ENCODE data around the gene DLG2.

DLG2 gene

GRCh38 chr11:84947970-84948580, 679.1 kb downstream of the DLG2 start:
- Mint-ChIP-seq H3K36me3 (ENCODE audit: insufficient read depth) (no peaks in the 10 kb centered on the region), H3K4me1 (no peaks in the 10 kb centered on the region), H3K9me3 (peaks cover 18% of the 10 kb centered on the region), H3K4me3 (no peak overlapping the region), H3K27ac (ENCODE audit: low read depth) (no peak overlapping the region), H3K27me3 (no peaks in the 10 kb centered on the region)
- DNase-seq (ENCODE audit: low spot score in 2 of 2) (no peak), ATAC-seq (replicated peaks; ENCODE audit: extremely low read depth, poor library complexity, severe bottlenecking) (no peak)

- no peaks in the 10 kb centered on the region for H3K36me3 Mint-ChIP-seq (ENCODE audit: insufficient read depth)
- no peak for ATAC-seq (replicated peaks; ENCODE audit: extremely low read depth, poor library complexity, severe bottlenecking)
- peaks cover 23% of the 10 kb centered on the region for H3K9me3 Mint-ChIP-seq
- no peaks in the 10 kb centered on the region for H3K4me1 Mint-ChIP-seq
- DNase-seq (ENCODE audit: low spot score in 2 of 2), result no peak
- no peak overlapping the region for H3K27ac Mint-ChIP-seq (ENCODE audit: low read depth)
- H3K4me3 Mint-ChIP-seq, result no peak overlapping the region
- H3K27me3 Mint-ChIP-seq, result no peaks in the 10 kb centered on the region
Measured at GRCh38 chr11:84947070-84947469, 680.1 kb downstream of the DLG2 start.

GRCh38 chr11:84930863-84931262, 696.3 kb downstream of the DLG2 start:
- Mint-ChIP-seq H3K4me3 (no peak overlapping the region), H3K27me3 (no peaks in the 10 kb centered on the region), H3K4me1 (no peaks in the 10 kb centered on the region), H3K9me3 (peaks cover 26% of the 10 kb centered on the region), H3K27ac (ENCODE audit: low read depth) (no peak overlapping the region), H3K36me3 (ENCODE audit: insufficient read depth) (peaks cover 2% of the 10 kb centered on the region)
- no peak for ATAC-seq (replicated peaks; ENCODE audit: extremely low read depth, poor library complexity, severe bottlenecking)
- DNase-seq (ENCODE audit: low spot score in 2 of 2), result no peak

- Mint-ChIP-seq H3K36me3 (ENCODE audit: insufficient read depth) (peaks cover 2% of the 10 kb centered on the region), H3K9me3 (peaks cover 26% of the 10 kb centered on the region), H3K4me1 (no peaks in the 10 kb centered on the region), H3K27ac (ENCODE audit: low read depth) (no peak overlapping the region), H3K4me3 (no peak overlapping the region), H3K27me3 (no peaks in the 10 kb centered on the region)
- DNase-seq (ENCODE audit: low spot score in 2 of 2), result no peak
- no peak for ATAC-seq (replicated peaks; ENCODE audit: extremely low read depth, poor library complexity, severe bottlenecking)
Measured at GRCh38 chr11:84929738-84930137, 697.4 kb downstream of the DLG2 start.

GRCh38 chr11:84924154-84924692, 702.9 kb downstream of the DLG2 start:
- ATAC-seq (replicated peaks; ENCODE audit: extremely low read depth, poor library complexity, severe bottlenecking) (no peak), DNase-seq (ENCODE audit: low spot score in 2 of 2) (no peak)
- no peaks in the 10 kb centered on the region for H3K4me1 Mint-ChIP-seq
- H3K27ac Mint-ChIP-seq (ENCODE audit: low read depth), result no peak overlapping the region
- no peaks in the 10 kb centered on the region for H3K27me3 Mint-ChIP-seq
- peaks cover 5% of the 10 kb centered on the region for H3K9me3 Mint-ChIP-seq
- peaks cover 2% of the 10 kb centered on the region for H3K36me3 Mint-ChIP-seq (ENCODE audit: insufficient read depth)
- no peak overlapping the region for H3K4me3 Mint-ChIP-seq

- Mint-ChIP-seq H3K4me3 (no peak overlapping the region), H3K36me3 (ENCODE audit: insufficient read depth) (peaks cover 2% of the 10 kb centered on the region), H3K9me3 (peaks cover 6% of the 10 kb centered on the region), H3K27me3 (no peaks in the 10 kb centered on the region), H3K27ac (ENCODE audit: low read depth) (no peak overlapping the region), H3K4me1 (no peaks in the 10 kb centered on the region)
- DNase-seq (ENCODE audit: low spot score in 2 of 2) (no peak), ATAC-seq (replicated peaks; ENCODE audit: extremely low read depth, poor library complexity, severe bottlenecking) (no peak)
Measured at GRCh38 chr11:84923489-84923888, 703.7 kb downstream of the DLG2 start.

GRCh38 chr11:84922836-84923235, 704.3 kb downstream of the DLG2 start:
- no peaks in the 10 kb centered on the region for H3K27me3 Mint-ChIP-seq
- peaks cover 11% of the 10 kb centered on the region for H3K9me3 Mint-ChIP-seq
- no peak for ATAC-seq (replicated peaks; ENCODE audit: extremely low read depth, poor library complexity, severe bottlenecking)
- H3K4me1 Mint-ChIP-seq, result no peaks in the 10 kb centered on the region
- no peak overlapping the region for H3K27ac Mint-ChIP-seq (ENCODE audit: low read depth)
- H3K36me3 Mint-ChIP-seq (ENCODE audit: insufficient read depth), result peaks cover 2% of the 10 kb centered on the region
- H3K4me3 Mint-ChIP-seq, result no peak overlapping the region
- no peak for DNase-seq (ENCODE audit: low spot score in 2 of 2)

GRCh38 chr11:84922212-84922805, 704.8 kb downstream of the DLG2 start:
- peaks cover 11% of the 10 kb centered on the region for H3K9me3 Mint-ChIP-seq
- no peaks in the 10 kb centered on the region for H3K27me3 Mint-ChIP-seq
- no peaks in the 10 kb centered on the region for H3K4me1 Mint-ChIP-seq
- no peak overlapping the region for H3K27ac Mint-ChIP-seq (ENCODE audit: low read depth)
- no peak for ATAC-seq (replicated peaks; ENCODE audit: extremely low read depth, poor library complexity, severe bottlenecking)
- H3K36me3 Mint-ChIP-seq (ENCODE audit: insufficient read depth), result no peaks in the 10 kb centered on the region
- no peak overlapping the region for H3K4me3 Mint-ChIP-seq
- no peak for DNase-seq (ENCODE audit: low spot score in 2 of 2)

- Mint-ChIP-seq H3K9me3 (peaks cover 24% of the 10 kb centered on the region), H3K36me3 (ENCODE audit: insufficient read depth) (no peaks in the 10 kb centered on the region), H3K4me3 (no peak overlapping the region), H3K4me1 (no peaks in the 10 kb centered on the region), H3K27ac (ENCODE audit: low read depth) (no peak overlapping the region), H3K27me3 (no peaks in the 10 kb centered on the region)
- ATAC-seq (replicated peaks; ENCODE audit: extremely low read depth, poor library complexity, severe bottlenecking), result no peak
- no peak for DNase-seq (ENCODE audit: low spot score in 2 of 2)
Measured at GRCh38 chr11:84914511-84914910, 712.6 kb downstream of the DLG2 start.

- Mint-ChIP-seq H3K27ac (ENCODE audit: low read depth) (no peak overlapping the region), H3K9me3 (peaks cover 11% of the 10 kb centered on the region), H3K4me3 (no peak overlapping the region), H3K4me1 (no peaks in the 10 kb centered on the region), H3K36me3 (ENCODE audit: insufficient read depth) (no peaks in the 10 kb centered on the region), H3K27me3 (no peaks in the 10 kb centered on the region)
- DNase-seq (ENCODE audit: low spot score in 2 of 2) (no peak), ATAC-seq (replicated peaks; ENCODE audit: extremely low read depth, poor library complexity, severe bottlenecking) (no peak)
Measured at GRCh38 chr11:84909740-84910139, 717.4 kb downstream of the DLG2 start.

GRCh38 chr11:84906995-84907394, 720.1 kb downstream of the DLG2 start:
- Mint-ChIP-seq H3K36me3 (ENCODE audit: insufficient read depth) (no peaks in the 10 kb centered on the region), H3K4me1 (no peaks in the 10 kb centered on the region), H3K4me3 (no peak overlapping the region), H3K27ac (ENCODE audit: low read depth) (no peak overlapping the region), H3K27me3 (no peaks in the 10 kb centered on the region), H3K9me3 (peaks cover 23% of the 10 kb centered on the region)
- ATAC-seq (replicated peaks; ENCODE audit: extremely low read depth, poor library complexity, severe bottlenecking) (no peak), DNase-seq (ENCODE audit: low spot score in 2 of 2) (no peak)

GRCh38 chr11:84905411-84905810, 721.7 kb downstream of the DLG2 start:
- H3K27ac Mint-ChIP-seq (ENCODE audit: low read depth), result no peak overlapping the region
- DNase-seq (ENCODE audit: low spot score in 2 of 2), result no peak
- ATAC-seq (replicated peaks; ENCODE audit: extremely low read depth, poor library complexity, severe bottlenecking), result no peak
- H3K4me3 Mint-ChIP-seq, result no peak overlapping the region
- no peaks in the 10 kb centered on the region for H3K27me3 Mint-ChIP-seq
- no peaks in the 10 kb centered on the region for H3K4me1 Mint-ChIP-seq
- H3K36me3 Mint-ChIP-seq (ENCODE audit: insufficient read depth), result no peaks in the 10 kb centered on the region
- H3K9me3 Mint-ChIP-seq, result peaks cover 23% of the 10 kb centered on the region

GRCh38 chr11:84902445-84902844, 724.7 kb downstream of the DLG2 start:
- ATAC-seq (replicated peaks; ENCODE audit: extremely low read depth, poor library complexity, severe bottlenecking), result no peak
- H3K4me3 Mint-ChIP-seq, result no peak overlapping the region
- no peaks in the 10 kb centered on the region for H3K4me1 Mint-ChIP-seq
- H3K27me3 Mint-ChIP-seq, result no peaks in the 10 kb centered on the region
- H3K36me3 Mint-ChIP-seq (ENCODE audit: insufficient read depth), result no peaks in the 10 kb centered on the region
- DNase-seq (ENCODE audit: low spot score in 2 of 2), result no peak
- H3K27ac Mint-ChIP-seq (ENCODE audit: low read depth), result no peak overlapping the region
- H3K9me3 Mint-ChIP-seq, result peaks cover 24% of the 10 kb centered on the region
